CD4-positive, alpha-beta T cell (primary cell): ENCODE data around the gene SLITRK3. TPM values are rescaled to one million over a fixed set of nuclear protein-coding genes. Genes with fewer than 3 reads are reported as not detected.

Experiments used
- ATAC-seq: fragments of 200-7000 bp; cut with Tn5 transposase; one replicate; pipeline ENCODE4 v1.10.0; 2022; ENCODE audit warnings: mild to moderate bottlenecking; ENCODE audit not compliant: poor library complexity
- CTCF ChIA-PET: fragments of 350-600 bp; sonication (Branson Sonifier 250); formaldehyde crosslinking; loops from one replicate; lab custom pipeline; 2021; ENCODE audit warnings: antibody characterized with exemption, inconsistent platforms; lab: Charles Lee
- POLR2A ChIA-PET: fragments of 350-600 bp; sonication (Branson Sonifier 250); formaldehyde crosslinking; loops from one replicate; lab custom pipeline; 2021; ENCODE audit warnings: antibody characterized with exemption, inconsistent platforms; lab: Charles Lee
- DNase-seq, 14 experiments: peaks; one replicate each; pipeline ENCODE4 v3.0.0-alpha.2; 2013 to 2020; ENCODE audit warnings: mixed read lengths in 2 of 14
- H3K27ac ChIP-seq, 2 donors: one replicate each; pipeline versions ENCODE4 v1.5.1 to v1.7.0; 2013; ENCODE audit warnings: low read length in 2 of 2, low read depth in 1 of 2, mild to moderate bottlenecking in 1 of 2
- H3K27me3 ChIP-seq, 2 experiments: 1 replicate in 1 of 2; 2 replicates in 1 of 2; pipeline versions ENCODE4 v1.6.1 to v1.7.0; 2013; ENCODE audit warnings: low read length in 2 of 2, control low read depth in 1 of 2, mild to moderate bottlenecking in 1 of 2, moderate library complexity in 1 of 2; ENCODE audit not compliant: insufficient read depth in 2 of 2, control insufficient read depth in 1 of 2
- H3K36me3 ChIP-seq: one replicate; pipeline ENCODE4 v1.6.1; 2013; ENCODE audit warnings: low read length, control low read depth; ENCODE audit not compliant: insufficient read depth
- H3K4me1 ChIP-seq: one replicate; pipeline ENCODE4 v1.6.1; 2013; ENCODE audit warnings: low read length, control low read depth; ENCODE audit not compliant: insufficient read depth
- H3K4me3 ChIP-seq: one replicate; pipeline ENCODE4 v1.5.1; 2013; ENCODE audit warnings: mild to moderate bottlenecking, low read length, moderate library complexity
- H3K9me3 ChIP-seq, 2 experiments: 1 replicate in 1 of 2; 2 replicates in 1 of 2; pipeline versions ENCODE4 v1.6.1 to v1.7.0; 2013; ENCODE audit warnings: low read length in 2 of 2, mild to moderate bottlenecking in 2 of 2, control low read depth in 1 of 2, moderate library complexity in 1 of 2; ENCODE audit not compliant: control insufficient read depth in 1 of 2, insufficient read depth in 1 of 2
- H3K27ac Mint-ChIP-seq: one replicate; pipeline ENCODE4 v1.8.0; 2020; ENCODE audit warnings: mixed read lengths
- H3K27me3 Mint-ChIP-seq: one replicate; pipeline ENCODE4 v1.8.0; 2021; ENCODE audit warnings: mixed read lengths
- H3K36me3 Mint-ChIP-seq: one replicate; pipeline ENCODE4 v1.8.0; 2021; ENCODE audit warnings: low read depth, mixed read lengths
- H3K4me1 Mint-ChIP-seq: one replicate; pipeline ENCODE4 v1.8.0; 2021; ENCODE audit warnings: low read depth, mixed read lengths
- H3K4me3 Mint-ChIP-seq: one replicate; pipeline ENCODE4 v1.8.0; 2020; ENCODE audit warnings: mild to moderate bottlenecking, mixed read lengths
- H3K9me3 Mint-ChIP-seq: one replicate; pipeline ENCODE4 v1.8.0; 2020; ENCODE audit warnings: mixed read lengths
- CTCF ChIP-seq: fragments of 200-600 bp; IDR thresholded peaks from one replicate; pipeline ENCODE4 v1.8.0; 2022; ENCODE audit warnings: antibody characterized with exemption, mild to moderate bottlenecking
- intact Hi-C, 2 experiments: fragments of 100-400 bp; cut with DNase I in 1 of 2; cut with micrococcal nuclease in 1 of 2; formaldehyde crosslinking; loops; one replicate each; pipeline versions ENCODE4 v1.15.1 to v1.9.0; 2023 to 2025; cut with DNase I, micrococcal nuclease
- total RNA-seq, 174 experiments: library from RNA in 2 of 174; stranded (reverse) in 2 of 174; gene quantifications; one replicate each; pipeline ENCODE4 v1.2.3 and lab custom pipeline; 2021 to 2026

The SLITRK3 gene
- total RNA-seq, 2 experiments from 2014 or later = not detected

- CTCF ChIA-PET = no interaction called here
- no peak for TF ChIP-seq CTCF
- Mint-ChIP-seq H3K4me1 (no peaks in the 10 kb centered on the region), H3K27me3 (no peaks in the 10 kb centered on the region), H3K9me3 (peaks cover 3% of the 10 kb centered on the region), H3K4me3 (no peak overlapping the region), H3K36me3 (no peaks in the 10 kb centered on the region), H3K27ac (no peak overlapping the region)
- Histone ChIP-seq H3K4me1 (no peaks in the 10 kb centered on the region), H3K27ac (no peak overlapping the region), H3K4me3 (no peak overlapping the region), H3K27me3 (no peaks in the 10 kb centered on the region), H3K36me3 (no peaks in the 10 kb centered on the region), H3K9me3 (no peaks in the 10 kb centered on the region)
- ATAC-seq (no peak), DNase-seq (no peak)
- intact Hi-C loops = no loop called here
- POLR2A ChIA-PET = no interaction called here
Measured at GRCh38 chr3:165158011-165158410, 38.2 kb downstream of the SLITRK3 start.

- H3K36me3 Mint-ChIP-seq = no peaks in the 10 kb centered on the region
- ChIA-PET POLR2A (no interaction called here), CTCF (interaction anchor here (0.5 kb wide), 1 partner anchor 33 kb away, joined by 3 read pairs; no protein-coding TSS in a partner anchor)
Measured at GRCh38 chr3:165156757-165157420, 39.3 kb downstream of the SLITRK3 start.

GRCh38 chr3:165148876-165149441, 47.2 kb downstream of the SLITRK3 start:
- no peaks in the 10 kb centered on the region for H3K4me1 ChIP-seq
- DNase-seq = no peak
- no peak overlapping the region for H3K27ac ChIP-seq
- H3K27me3 Mint-ChIP-seq = no peaks in the 10 kb centered on the region
- H3K4me1 Mint-ChIP-seq = no peaks in the 10 kb centered on the region
- H3K4me3 ChIP-seq = no peak overlapping the region
- ChIA-PET CTCF (no interaction called here), POLR2A (no interaction called here)
- TF ChIP-seq CTCF = no peak
- no peak overlapping the region for H3K27ac Mint-ChIP-seq
- intact Hi-C loops = no loop called here
- no peak for ATAC-seq
- no peaks in the 10 kb centered on the region for H3K36me3 ChIP-seq
- no peak overlapping the region for H3K4me3 Mint-ChIP-seq
- H3K27me3 ChIP-seq = no peaks in the 10 kb centered on the region
- peaks cover 5% of the 10 kb centered on the region for H3K9me3 Mint-ChIP-seq
- H3K36me3 Mint-ChIP-seq = no peaks in the 10 kb centered on the region
- no peaks in the 10 kb centered on the region for H3K9me3 ChIP-seq

More at GRCh38 chr3:165156757-165157420, 39.3 kb downstream of the SLITRK3 start:
- no peaks in the 10 kb centered on the region for H3K4me1 ChIP-seq
- H3K36me3 ChIP-seq = no peaks in the 10 kb centered on the region
- H3K9me3 ChIP-seq = no peaks in the 10 kb centered on the region
- TF ChIP-seq CTCF = no peak
- DNase-seq (no peak), ATAC-seq (no peak)
- no peaks in the 10 kb centered on the region for H3K27me3 ChIP-seq
- no peak overlapping the region for H3K4me3 ChIP-seq
- no peaks in the 10 kb centered on the region for H3K4me1 Mint-ChIP-seq
- no peak overlapping the region for H3K27ac ChIP-seq
- H3K27me3 Mint-ChIP-seq = no peaks in the 10 kb centered on the region
- H3K9me3 Mint-ChIP-seq = peaks cover 3% of the 10 kb centered on the region
- H3K27ac Mint-ChIP-seq = no peak overlapping the region
- intact Hi-C loops = no loop called here
- H3K4me3 Mint-ChIP-seq = no peak overlapping the region
